NCI-H1436 (cell line): ENCODE results near the gene DAGLA.

Experiments used
- DNase-seq: peaks from one replicate; lab custom pipeline; 2025; lab: John Stamatoyannopoulos, UW

Gene DAGLA

GRCh38 chr11:61690706-61691379 lies 10.7 kb downstream of the DAGLA start:
- DNase-seq, result peak; percentile 81

GRCh38 chr11:61691380-61692156 lies 11.4 kb downstream of the DAGLA start:
- peak; percentile 77 for DNase-seq

- DNase-seq, result no peak
Observed at GRCh38 chr11:61693922-61694601, 13.9 kb downstream of the DAGLA start.

- no peak for DNase-seq
Observed at GRCh38 chr11:61694602-61694939, 14.4 kb downstream of the DAGLA start.

GRCh38 chr11:61694946-61695706 lies 14.9 kb downstream of the DAGLA start:
- no peak for DNase-seq

GRCh38 chr11:61695917-61696316 lies 15.7 kb downstream of the DAGLA start:
- DNase-seq, result peak; percentile 58

GRCh38 chr11:61696602-61697001 lies 16.4 kb downstream of the DAGLA start:
- DNase-seq, result no peak

GRCh38 chr11:61697078-61697502 lies 16.9 kb downstream of the DAGLA start:
- DNase-seq, result no peak

GRCh38 chr11:61697764-61698163 lies 17.6 kb downstream of the DAGLA start:
- no peak for DNase-seq

- no peak for DNase-seq
Observed at GRCh38 chr11:61698173-61698948, 18.2 kb downstream of the DAGLA start.

- no peak for DNase-seq
Observed at GRCh38 chr11:61699737-61700160, 19.6 kb downstream of the DAGLA start.

GRCh38 chr11:61700212-61700611 lies 20.0 kb downstream of the DAGLA start:
- DNase-seq, result no peak

GRCh38 chr11:61700720-61701119 lies 20.5 kb downstream of the DAGLA start:
- no peak for DNase-seq

- peak; percentile 57 for DNase-seq
Observed at GRCh38 chr11:61701242-61701886, 21.2 kb downstream of the DAGLA start.

GRCh38 chr11:61702701-61703312 lies 22.6 kb downstream of the DAGLA start:
- DNase-seq, result no peak

- no peak for DNase-seq
Observed at GRCh38 chr11:61704838-61705237, 24.6 kb downstream of the DAGLA start.

- no peak for DNase-seq
Observed at GRCh38 chr11:61706452-61707400, 26.5 kb downstream of the DAGLA start.

GRCh38 chr11:61707574-61707973 lies 27.4 kb downstream of the DAGLA start:
- DNase-seq, result no peak

GRCh38 chr11:61709110-61709509 lies 28.9 kb downstream of the DAGLA start:
- DNase-seq, result no peak
